HEK293T (cell line): ENCODE results near the gene PEX14.

Source experiments
- CTCF ChIA-PET: fragments of 350-600 bp; formaldehyde crosslinking; extraction: SDS; loops from one replicate; lab custom pipeline; 2021; ENCODE audit warnings: antibody characterized with exemption, inconsistent platforms; lab: Yijun Ruan, JAX
- POLR2A ChIA-PET: fragments of 350-600 bp; formaldehyde crosslinking; extraction: SDS; loops from one replicate; lab custom pipeline; 2020; ENCODE audit warnings: antibody characterized with exemption, inconsistent platforms; lab: Yijun Ruan, JAX
- DNase-seq: peaks from one replicate; pipeline ENCODE4 v3.0.0; 2012; ENCODE audit warnings: mixed read lengths; ENCODE audit errors: extremely low spot score
- ARNT ChIP-seq: fragments of 450-650 bp; IDR thresholded peaks from 2 replicates; pipeline ENCODE4 v1.6.1; 2017; ENCODE audit warnings: mild to moderate bottlenecking
- BHLHE40 ChIP-seq: fragments of 450-650 bp; IDR thresholded peaks from 2 replicates; pipeline ENCODE4 v1.6.1; 2016; ENCODE audit warnings: mild to moderate bottlenecking, moderate library complexity, borderline replicate concordance
- CTBP1 ChIP-seq: fragments of 450-650 bp; IDR thresholded peaks from 2 replicates; pipeline ENCODE4 v1.6.1; 2016; ENCODE audit warnings: borderline replicate concordance
- ELF4 ChIP-seq: fragments of 450-650 bp; IDR thresholded peaks from 2 replicates; pipeline ENCODE4 v1.6.1; 2017; ENCODE audit warnings: antibody characterized with exemption
- FOXA1 ChIP-seq: fragments of 450-650 bp; IDR thresholded peaks from 2 replicates; pipeline ENCODE4 v1.6.1; 2016; ENCODE audit warnings: mild to moderate bottlenecking
- FOXK2 ChIP-seq: fragments of 450-650 bp; IDR thresholded peaks from 2 replicates; pipeline ENCODE4 v1.6.1; 2016; ENCODE audit warnings: mild to moderate bottlenecking
- FOXM1 ChIP-seq: fragments of 450-650 bp; IDR thresholded peaks from 2 replicates; pipeline ENCODE4 v1.6.1; 2017; ENCODE audit warnings: mild to moderate bottlenecking, borderline replicate concordance
- HDGF ChIP-seq: fragments of 450-650 bp; IDR thresholded peaks from 2 replicates; pipeline ENCODE4 v1.6.1; 2017; ENCODE audit warnings: antibody characterized with exemption, borderline replicate concordance
- L3MBTL2 ChIP-seq: fragments of 450-650 bp; conservative IDR thresholded peaks from 2 replicates; pipeline ENCODE4 v1.6.1; 2016; ENCODE audit warnings: mild to moderate bottlenecking
- LEF1 ChIP-seq: fragments of 450-650 bp; IDR thresholded peaks from 2 replicates; pipeline ENCODE4 v1.6.1; 2017; ENCODE audit warnings: mild to moderate bottlenecking, borderline replicate concordance
- NFRKB ChIP-seq: fragments of 450-650 bp; IDR thresholded peaks from 2 replicates; pipeline ENCODE4 v1.6.1; 2016; ENCODE audit warnings: mild to moderate bottlenecking, moderate library complexity
- PKNOX1 ChIP-seq: fragments of 450-650 bp; IDR thresholded peaks from 2 replicates; pipeline ENCODE4 v1.6.1; 2016
- SP1 ChIP-seq: fragments of 450-650 bp; IDR thresholded peaks from 2 replicates; pipeline ENCODE4 v1.6.1; 2017
- SUZ12 ChIP-seq: fragments of 450-650 bp; IDR thresholded peaks from 2 replicates; pipeline ENCODE4 v1.6.1; 2016; ENCODE audit warnings: mild to moderate bottlenecking
- TARDBP ChIP-seq: fragments of 450-650 bp; IDR thresholded peaks from 2 replicates; pipeline ENCODE4 v1.6.1; 2016
- ZNF384 ChIP-seq: fragments of 450-650 bp; IDR thresholded peaks from 2 replicates; pipeline ENCODE4 v1.6.1; 2016

PEX14 gene

GRCh38 chr1:10656431-10656830, 181.7 kb downstream of the PEX14 start:
- no peak for DNase-seq
- ChIA-PET CTCF (no interaction called here), POLR2A (no interaction called here)
- TF ChIP-seq CTBP1 (no peak), L3MBTL2 (no peak), TARDBP (no peak), PKNOX1 (no peak), LEF1 (no peak), SP1 (no peak), BHLHE40 (no peak), ELF4 (no peak)

GRCh38 chr1:10657088-10657847, 182.5 kb downstream of the PEX14 start:
- TF ChIP-seq ELF4, result no peak
- no peak for TF ChIP-seq TARDBP
- no peak for TF ChIP-seq CTBP1
- no peak for TF ChIP-seq FOXK2
- no peak for TF ChIP-seq FOXA1
- no peak for TF ChIP-seq ZNF384
- ChIA-PET POLR2A (no interaction called here), CTCF (no interaction called here)
- no peak for DNase-seq

- POLR2A ChIA-PET, result no interaction called here
Observed at GRCh38 chr1:10658396-10659066, 183.8 kb downstream of the PEX14 start.

GRCh38 chr1:10659218-10659617, 184.5 kb downstream of the PEX14 start:
- DNase-seq, result no peak
- ChIA-PET POLR2A (no interaction called here), CTCF (no interaction called here)
- TF ChIP-seq FOXK2, result no peak
- no peak for TF ChIP-seq ARNT
- TF ChIP-seq FOXA1, result no peak

More at GRCh38 chr1:10658396-10659066, 183.8 kb downstream of the PEX14 start:
- no peak for TF ChIP-seq CTBP1
- CTCF ChIA-PET, result no interaction called here
- no peak for DNase-seq

GRCh38 chr1:10659646-10660540, 185.1 kb downstream of the PEX14 start:
- ChIA-PET CTCF (no interaction called here), POLR2A (no interaction called here)
- no peak for TF ChIP-seq CTBP1
- TF ChIP-seq NFRKB, result no peak
- TF ChIP-seq LEF1, result no peak
- no peak for TF ChIP-seq ARNT
- no peak for TF ChIP-seq ELF4
- TF ChIP-seq ZNF384, result no peak
- TF ChIP-seq PKNOX1, result no peak
- TF ChIP-seq FOXM1, result no peak
- TF ChIP-seq HDGF, result no peak
- TF ChIP-seq FOXA1, result no peak
- TF ChIP-seq BHLHE40, result no peak
- no peak for TF ChIP-seq FOXK2
- no peak for TF ChIP-seq TARDBP
- TF ChIP-seq L3MBTL2, result no peak
- TF ChIP-seq SP1, result no peak
- TF ChIP-seq SUZ12, result no peak
- DNase-seq, result no peak

- DNase-seq, result no peak
- no peak for TF ChIP-seq FOXM1
- no peak for TF ChIP-seq CTBP1
- 0 out of 2 replicates have a peak, but pooled peaks have one; percentile 2 for TF ChIP-seq TARDBP
- no peak for TF ChIP-seq FOXA1
- no peak for TF ChIP-seq HDGF
- no peak for TF ChIP-seq SP1
- TF ChIP-seq ELF4, result no peak
- no peak for TF ChIP-seq FOXK2
- ChIA-PET CTCF (no interaction called here), POLR2A (no interaction called here)
Observed at GRCh38 chr1:10661453-10661852, 186.7 kb downstream of the PEX14 start.

- no peak for TF ChIP-seq LEF1
- no peak for TF ChIP-seq HDGF
- no peak for TF ChIP-seq L3MBTL2
- TF ChIP-seq NFRKB, result no peak
- no peak for TF ChIP-seq CTBP1
- no peak for TF ChIP-seq BHLHE40
- TF ChIP-seq SUZ12, result no peak
- CTCF ChIA-PET, result no interaction called here
- no peak for DNase-seq
- POLR2A ChIA-PET, result no interaction called here
Observed at GRCh38 chr1:10662090-10662688, 187.4 kb downstream of the PEX14 start.
